Activated CD4-positive, alpha-beta memory T cell treated with anti-CD3 and anti-CD28 coated beads, Interleukin-2, amount 10 ng/mL, durations not matched to agents 7 days and 5 days (primary cell): ENCODE measurements around the gene NME8. TPM values are rescaled to one million over a fixed set of nuclear protein-coding genes. Genes with fewer than 3 reads are reported as not detected.

ENCODE experiments used
- CTCF ChIA-PET: fragments of 350-600 bp; sonication (Branson Sonifier 250); formaldehyde crosslinking; loops from one replicate; lab custom pipeline; 2021; ENCODE audit warnings: antibody characterized with exemption, inconsistent platforms; lab: Charles Lee
- POLR2A ChIA-PET: fragments of 350-600 bp; sonication (Branson Sonifier 250); formaldehyde crosslinking; loops from one replicate; lab custom pipeline; 2021; ENCODE audit warnings: antibody characterized with exemption; lab: Charles Lee
- DNase-seq: peaks from one replicate; pipeline ENCODE4 v3.0.0-alpha.2; 2020
- H3K27ac Mint-ChIP-seq: one replicate; pipeline ENCODE4 v1.8.0; 2021; ENCODE audit warnings: mild to moderate bottlenecking, mixed read lengths
- H3K27me3 Mint-ChIP-seq: one replicate; pipeline ENCODE4 v1.8.0; 2021; ENCODE audit warnings: mixed read lengths
- H3K36me3 Mint-ChIP-seq: one replicate; pipeline ENCODE4 v1.8.0; 2021; ENCODE audit warnings: low read depth, mixed read lengths
- H3K4me1 Mint-ChIP-seq: one replicate; pipeline ENCODE4 v1.8.0; 2021; ENCODE audit warnings: mixed read lengths
- H3K4me3 Mint-ChIP-seq: one replicate; pipeline ENCODE4 v1.8.0; 2021; ENCODE audit warnings: mild to moderate bottlenecking, mixed read lengths
- H3K9me3 Mint-ChIP-seq: one replicate; pipeline ENCODE4 v1.8.0; 2021; ENCODE audit warnings: mixed read lengths
- total RNA-seq, 2 experiments: library from RNA; stranded (reverse); gene quantifications; one replicate each; pipeline ENCODE4 v1.2.3, GENCODE V29; 2021

The NME8 gene
- total RNA-seq, 2 experiments from 2014 or later = not detected

GRCh38 chr7:37928878-37929277, 80.5 kb downstream of the NME8 start:
- no peaks in the 10 kb centered on the region for H3K4me1 Mint-ChIP-seq
- H3K36me3 Mint-ChIP-seq = no peaks in the 10 kb centered on the region
- H3K4me3 Mint-ChIP-seq = no peak overlapping the region
- POLR2A ChIA-PET = no interaction called here
- no peaks in the 10 kb centered on the region for H3K9me3 Mint-ChIP-seq
- peaks cover 3% of the 10 kb centered on the region for H3K27me3 Mint-ChIP-seq
- DNase-seq = no peak
- no peak overlapping the region for H3K27ac Mint-ChIP-seq
- CTCF ChIA-PET = no interaction called here

- CTCF ChIA-PET = no interaction called here
- H3K9me3 Mint-ChIP-seq = no peaks in the 10 kb centered on the region
These were observed 82.0 kb downstream of the NME8 start for GRCh38 chr7:37930226-37930948.

GRCh38 chr7:37932543-37932942, 84.1 kb downstream of the NME8 start:
- CTCF ChIA-PET = no interaction called here
- no peaks in the 10 kb centered on the region for H3K36me3 Mint-ChIP-seq
- H3K9me3 Mint-ChIP-seq = no peaks in the 10 kb centered on the region
- H3K4me3 Mint-ChIP-seq = no peak overlapping the region
- no peak overlapping the region for H3K27ac Mint-ChIP-seq
- POLR2A ChIA-PET = no interaction called here
- no peaks in the 10 kb centered on the region for H3K4me1 Mint-ChIP-seq
- DNase-seq = no peak
- H3K27me3 Mint-ChIP-seq = peaks cover 1% of the 10 kb centered on the region

More at GRCh38 chr7:37930226-37930948, 82.0 kb downstream of the NME8 start:
- no peaks in the 10 kb centered on the region for H3K4me1 Mint-ChIP-seq
- POLR2A ChIA-PET = no interaction called here
- no peak overlapping the region for H3K27ac Mint-ChIP-seq
- DNase-seq = no peak
- H3K4me3 Mint-ChIP-seq = no peak overlapping the region
- no peaks in the 10 kb centered on the region for H3K36me3 Mint-ChIP-seq
- peaks cover 1% of the 10 kb centered on the region for H3K27me3 Mint-ChIP-seq

- Mint-ChIP-seq H3K27me3 (peaks cover 1% of the 10 kb centered on the region), H3K4me1 (no peaks in the 10 kb centered on the region), H3K4me3 (no peak overlapping the region), H3K9me3 (no peaks in the 10 kb centered on the region), H3K27ac (no peak overlapping the region), H3K36me3 (no peaks in the 10 kb centered on the region)
- POLR2A ChIA-PET = no interaction called here
- no peak for DNase-seq
- CTCF ChIA-PET = interaction anchor here (0.7 kb wide), 1 partner anchor 634 kb away, joined by 4 read pairs; no protein-coding TSS in a partner anchor
These were observed 84.7 kb downstream of the NME8 start for GRCh38 chr7:37933018-37933566.

- Mint-ChIP-seq H3K9me3 (no peaks in the 10 kb centered on the region), H3K4me3 (no peak overlapping the region), H3K4me1 (no peaks in the 10 kb centered on the region), H3K27me3 (no peaks in the 10 kb centered on the region), H3K36me3 (no peaks in the 10 kb centered on the region), H3K27ac (no peak overlapping the region)
- no peak for DNase-seq
- ChIA-PET POLR2A (no interaction called here), CTCF (no interaction called here)
These were observed 94.7 kb downstream of the NME8 start for GRCh38 chr7:37942934-37943610.

GRCh38 chr7:37943905-37944736, 95.7 kb downstream of the NME8 start:
- Mint-ChIP-seq H3K9me3 (no peaks in the 10 kb centered on the region), H3K4me1 (no peaks in the 10 kb centered on the region), H3K4me3 (no peak overlapping the region), H3K27me3 (no peaks in the 10 kb centered on the region), H3K36me3 (no peaks in the 10 kb centered on the region), H3K27ac (no peak overlapping the region)
- ChIA-PET POLR2A (interaction anchor here (0.9 kb wide), 1 partner anchor 10 kb away, joined by 3 read pairs; no protein-coding TSS in a partner anchor), CTCF (no interaction called here)
- DNase-seq = no peak

- no peaks in the 10 kb centered on the region for H3K9me3 Mint-ChIP-seq
- ChIA-PET CTCF (no interaction called here), POLR2A (interaction anchor here (0.9 kb wide), 1 partner anchor 9 kb away, joined by 3 read pairs; no protein-coding TSS in a partner anchor)
- H3K36me3 Mint-ChIP-seq = no peaks in the 10 kb centered on the region
- no peaks in the 10 kb centered on the region for H3K27me3 Mint-ChIP-seq
- H3K27ac Mint-ChIP-seq = no peak overlapping the region
- no peak for DNase-seq
- no peaks in the 10 kb centered on the region for H3K4me1 Mint-ChIP-seq
- no peak overlapping the region for H3K4me3 Mint-ChIP-seq
These were observed 96.3 kb downstream of the NME8 start for GRCh38 chr7:37944737-37945054.

GRCh38 chr7:37945336-37945735, 96.9 kb downstream of the NME8 start:
- H3K27me3 Mint-ChIP-seq = no peaks in the 10 kb centered on the region
- POLR2A ChIA-PET = no interaction called here
- no peaks in the 10 kb centered on the region for H3K36me3 Mint-ChIP-seq
- no peak overlapping the region for H3K27ac Mint-ChIP-seq
- no peaks in the 10 kb centered on the region for H3K4me1 Mint-ChIP-seq
- no peak overlapping the region for H3K4me3 Mint-ChIP-seq
- DNase-seq = no peak
- no peaks in the 10 kb centered on the region for H3K9me3 Mint-ChIP-seq
- CTCF ChIA-PET = no interaction called here

GRCh38 chr7:37947138-37947940, 98.9 kb downstream of the NME8 start:
- POLR2A ChIA-PET = no interaction called here
- CTCF ChIA-PET = no interaction called here
- Mint-ChIP-seq H3K4me1 (no peaks in the 10 kb centered on the region), H3K27ac (no peak overlapping the region), H3K27me3 (no peaks in the 10 kb centered on the region), H3K4me3 (no peak overlapping the region), H3K36me3 (no peaks in the 10 kb centered on the region), H3K9me3 (no peaks in the 10 kb centered on the region)
- DNase-seq = no peak

- ChIA-PET POLR2A (no interaction called here), CTCF (no interaction called here)
- no peaks in the 10 kb centered on the region for H3K9me3 Mint-ChIP-seq
- DNase-seq = no peak
- no peaks in the 10 kb centered on the region for H3K4me1 Mint-ChIP-seq
- H3K27me3 Mint-ChIP-seq = no peaks in the 10 kb centered on the region
- no peak overlapping the region for H3K4me3 Mint-ChIP-seq
- no peak overlapping the region for H3K27ac Mint-ChIP-seq
- no peaks in the 10 kb centered on the region for H3K36me3 Mint-ChIP-seq
These were observed 99.5 kb downstream of the NME8 start for GRCh38 chr7:37947941-37948210.
